Nephron progenitor cell (in vitro differentiated cells): ENCODE data around the gene PCBP2.

Experiments used
- DNase-seq: peaks from one replicate; pipeline ENCODE4 v3.0.0; 2021
- H3K27ac Mint-ChIP-seq: 2 replicates; pipeline ENCODE4 v1.8.0; 2021; ENCODE audit warnings: mild to moderate bottlenecking, moderate library complexity, mixed read lengths
- H3K27me3 Mint-ChIP-seq: 2 replicates; pipeline ENCODE4 v1.8.0; 2021; ENCODE audit warnings: mild to moderate bottlenecking, low read depth, mixed read lengths; ENCODE audit not compliant: poor library complexity
- H3K36me3 Mint-ChIP-seq: 2 replicates; pipeline ENCODE4 v1.8.0; 2021; ENCODE audit warnings: low read depth, mixed read lengths
- H3K4me1 Mint-ChIP-seq: 2 replicates; pipeline ENCODE4 v1.8.0; 2021; ENCODE audit warnings: mixed read lengths
- H3K4me3 Mint-ChIP-seq: 2 replicates; pipeline ENCODE4 v1.8.0; 2021; ENCODE audit warnings: mild to moderate bottlenecking, moderate library complexity, mixed read lengths
- H3K9me3 Mint-ChIP-seq: 2 replicates; pipeline ENCODE4 v1.8.0; 2021; ENCODE audit warnings: mild to moderate bottlenecking, moderate library complexity, mixed read lengths
- CTCF ChIP-seq: fragments of 200-600 bp; sonication (generic); IDR thresholded peaks from 2 replicates; pipeline ENCODE4 v1.5.0; 2021; ENCODE audit warnings: antibody characterized with exemption

The PCBP2 gene

GRCh38 chr12:53508534-53509170 is 56.8 kb downstream of the PCBP2 start:
- no peak overlapping the region for H3K4me3 Mint-ChIP-seq
- H3K4me1 Mint-ChIP-seq = peaks cover 4% of the 10 kb centered on the region
- no peaks in the 10 kb centered on the region for H3K9me3 Mint-ChIP-seq
- H3K27ac Mint-ChIP-seq = no peak overlapping the region
- H3K36me3 Mint-ChIP-seq = peaks cover 17% of the 10 kb centered on the region
- peak; percentile 92 for DNase-seq
- H3K27me3 Mint-ChIP-seq = peaks cover 4% of the 10 kb centered on the region
- peak; percentile 76 for TF ChIP-seq CTCF

DNA sequence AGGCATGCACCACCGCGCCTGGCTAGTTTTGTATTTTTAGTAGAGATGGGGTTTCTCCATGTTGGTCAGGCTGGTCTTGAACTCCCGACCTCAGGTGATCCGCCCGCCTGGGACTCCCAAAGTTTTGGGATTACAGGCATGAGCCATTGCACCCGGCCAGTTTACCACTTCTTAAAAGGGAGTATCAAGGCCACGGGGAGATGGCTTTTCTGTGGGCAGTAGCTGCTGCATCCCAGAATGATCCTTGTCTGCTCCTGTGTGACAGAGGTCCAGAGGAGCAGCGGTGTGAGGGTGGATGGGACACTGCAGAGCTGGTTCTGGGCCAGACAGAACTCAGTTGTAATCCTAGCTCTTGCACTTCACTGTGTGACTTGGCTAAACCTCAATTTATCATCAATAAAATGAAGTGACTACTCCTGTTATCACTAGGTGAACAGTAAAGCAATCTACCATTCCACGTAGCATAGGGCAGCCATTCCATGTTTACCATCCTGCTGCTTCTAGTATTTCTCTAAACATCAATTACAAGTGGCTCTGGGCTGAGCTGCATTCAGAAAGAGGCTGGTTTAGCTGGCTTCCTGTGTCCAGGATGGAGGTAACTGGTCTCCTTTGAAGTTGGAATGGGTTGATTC is 58.4 kb downstream of the PCBP2 start:
- no peaks in the 10 kb centered on the region for H3K9me3 Mint-ChIP-seq
- no peak for TF ChIP-seq CTCF
- no peak overlapping the region for H3K27ac Mint-ChIP-seq
- H3K4me1 Mint-ChIP-seq = peaks cover 4% of the 10 kb centered on the region
- peaks cover 17% of the 10 kb centered on the region for H3K36me3 Mint-ChIP-seq
- H3K4me3 Mint-ChIP-seq = no peak overlapping the region
- no peak for DNase-seq
- H3K27me3 Mint-ChIP-seq = peaks cover 4% of the 10 kb centered on the region

GRCh38 chr12:53513712-53514410 is 62.0 kb downstream of the PCBP2 start:
- H3K27me3 Mint-ChIP-seq = peaks cover 4% of the 10 kb centered on the region
- H3K4me1 Mint-ChIP-seq = no peaks in the 10 kb centered on the region
- peaks cover 22% of the 10 kb centered on the region for H3K36me3 Mint-ChIP-seq
- no peaks in the 10 kb centered on the region for H3K9me3 Mint-ChIP-seq
- no peak for DNase-seq
- H3K27ac Mint-ChIP-seq = no peak overlapping the region
- no peak overlapping the region for H3K4me3 Mint-ChIP-seq
- TF ChIP-seq CTCF = no peak

DNA sequence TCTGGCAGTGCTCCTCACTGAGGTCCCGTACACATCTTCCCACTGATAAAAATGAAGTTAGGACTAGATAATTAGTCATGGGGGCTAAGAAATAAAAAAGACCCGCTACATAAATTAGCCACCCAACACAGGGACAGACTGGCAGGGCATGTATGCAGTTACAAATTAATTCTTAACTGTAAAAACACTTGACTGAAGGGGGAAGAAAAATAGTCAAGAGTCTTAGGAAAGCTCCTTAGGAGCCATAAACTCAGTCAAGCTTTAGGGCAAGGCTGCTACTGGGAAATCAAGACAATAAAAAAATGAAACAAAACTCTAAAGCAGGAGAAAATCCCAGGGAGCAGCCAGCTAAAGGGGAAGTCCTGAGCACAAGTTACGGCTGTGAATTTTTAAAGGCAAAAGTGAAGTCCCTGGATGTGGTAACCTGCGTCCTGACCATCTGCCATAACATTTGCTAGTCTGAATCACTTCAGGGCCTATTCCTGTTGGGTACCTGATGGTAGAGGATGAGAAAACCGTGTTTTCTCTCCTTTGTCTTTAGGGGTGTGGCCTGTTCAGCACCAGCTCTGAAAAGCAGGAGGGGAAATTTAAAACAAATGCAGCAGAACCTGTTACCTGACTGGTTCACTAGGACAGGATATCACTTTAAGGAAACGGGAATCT is 62.9 kb downstream of the PCBP2 start:
- H3K4me1 Mint-ChIP-seq = no peaks in the 10 kb centered on the region

DNA sequence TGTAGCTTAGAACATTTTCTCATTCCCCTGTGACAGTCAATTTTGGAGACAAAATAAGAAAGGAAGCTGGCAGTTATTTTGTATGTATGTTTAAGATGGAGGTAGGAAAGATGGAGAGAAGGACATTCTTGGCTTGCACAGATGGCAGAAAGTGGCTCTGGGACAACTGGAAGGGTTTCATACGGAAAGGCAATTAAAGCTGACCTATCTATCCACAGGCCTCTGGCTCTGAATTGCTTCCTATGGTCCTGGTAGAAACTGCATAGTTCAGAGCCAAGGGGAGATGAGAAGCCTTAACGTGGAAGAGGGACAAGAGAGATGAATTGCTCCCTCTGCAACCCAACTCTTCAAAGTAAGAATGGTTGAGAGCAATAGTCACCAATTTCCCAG is 63.4 kb downstream of the PCBP2 start:
- peaks cover 4% of the 10 kb centered on the region for H3K27me3 Mint-ChIP-seq
- DNase-seq = no peak
- H3K36me3 Mint-ChIP-seq = peaks cover 28% of the 10 kb centered on the region
- no peak overlapping the region for H3K27ac Mint-ChIP-seq
- TF ChIP-seq CTCF = no peak
- no peaks in the 10 kb centered on the region for H3K9me3 Mint-ChIP-seq
- no peak overlapping the region for H3K4me3 Mint-ChIP-seq
- no peaks in the 10 kb centered on the region for H3K4me1 Mint-ChIP-seq

More for the DNA sequence above, 62.9 kb downstream of the PCBP2 start:
- no peak for DNase-seq
- Mint-ChIP-seq H3K27me3 (peaks cover 4% of the 10 kb centered on the region), H3K4me3 (no peak overlapping the region), H3K27ac (no peak overlapping the region), H3K9me3 (no peaks in the 10 kb centered on the region), H3K36me3 (peaks cover 22% of the 10 kb centered on the region)
- no peak for TF ChIP-seq CTCF
